GM18858 (cell line): ENCODE data around the gene RAD51B.

Source experiments
- ATAC-seq: cut with Tn5 transposase; IDR thresholded peaks from one replicate; pipeline ENCODE4 v1.9.1; 2021; ENCODE audit not compliant: unreplicated experiment

Gene RAD51B

DNA sequence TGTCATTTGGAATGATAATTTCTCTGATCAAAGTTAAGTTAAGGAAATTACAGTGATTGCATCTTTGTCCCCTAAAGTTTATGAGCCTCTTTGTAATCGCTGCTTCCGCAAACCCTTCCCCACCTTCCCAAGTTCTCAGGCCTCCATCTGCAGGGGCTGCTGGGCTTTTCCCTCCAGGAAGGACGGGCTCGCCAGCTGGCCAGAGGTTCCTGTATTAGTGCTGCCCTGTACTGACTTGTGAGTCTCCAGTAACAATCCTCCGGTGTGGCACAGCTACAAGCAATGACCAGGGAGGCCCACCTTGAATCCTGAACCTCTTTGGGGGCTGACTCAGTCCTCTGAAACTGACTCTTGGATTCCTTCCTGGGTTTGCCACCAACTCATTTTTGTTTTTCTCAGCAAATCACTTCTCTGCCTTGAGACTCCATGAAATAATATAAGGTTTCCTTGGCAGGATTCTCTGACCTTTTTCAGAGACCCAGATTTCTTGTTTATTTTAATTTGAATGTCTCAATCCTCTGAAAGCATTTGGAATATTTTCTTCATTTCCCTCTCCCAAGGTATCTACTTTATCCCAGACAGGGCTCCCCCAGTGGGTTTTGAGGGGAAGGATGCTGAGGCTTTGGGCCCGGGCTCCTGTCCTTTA, 574.7 kb downstream of the RAD51B start:
- ATAC-seq = no peak

DNA sequence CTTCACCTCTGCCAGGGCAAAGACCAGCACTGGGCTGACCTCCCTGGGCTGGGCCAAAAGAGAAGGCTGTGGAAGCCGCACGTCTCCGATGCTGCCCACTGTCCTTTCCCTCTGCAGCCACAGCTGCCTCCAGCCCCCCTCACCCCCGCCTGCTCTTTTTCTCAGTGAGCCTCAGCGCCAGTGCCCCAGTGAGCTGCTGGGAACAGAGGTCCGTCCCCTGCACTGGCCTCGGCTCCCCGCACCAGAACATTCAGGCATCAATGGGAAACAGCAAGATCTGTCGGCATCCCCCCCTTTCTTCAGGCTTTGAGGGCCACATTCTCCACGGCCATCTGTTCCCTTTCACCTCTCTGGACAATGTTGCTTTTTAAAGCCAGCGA, 575.2 kb downstream of the RAD51B start:
- ATAC-seq = no peak

DNA sequence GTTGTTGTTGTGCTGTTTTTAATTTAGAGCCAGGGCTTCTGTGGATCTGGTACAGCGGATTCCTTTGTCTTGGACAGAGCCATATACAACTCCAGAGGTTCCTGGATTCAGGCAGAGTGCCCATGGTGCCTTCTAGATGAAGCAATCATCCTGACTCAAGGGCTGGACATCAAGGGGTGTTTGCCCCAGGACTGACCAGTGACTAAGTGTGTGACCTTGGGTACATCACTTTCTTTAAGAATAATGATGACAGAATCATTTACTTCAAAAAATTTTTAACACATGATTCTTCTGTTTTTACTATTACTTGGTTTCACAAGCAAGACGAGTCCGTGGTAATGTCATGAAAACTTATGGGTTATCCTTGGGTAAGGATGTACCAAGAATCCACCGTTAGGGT, 576.0 kb downstream of the RAD51B start:
- no peak for ATAC-seq

DNA sequence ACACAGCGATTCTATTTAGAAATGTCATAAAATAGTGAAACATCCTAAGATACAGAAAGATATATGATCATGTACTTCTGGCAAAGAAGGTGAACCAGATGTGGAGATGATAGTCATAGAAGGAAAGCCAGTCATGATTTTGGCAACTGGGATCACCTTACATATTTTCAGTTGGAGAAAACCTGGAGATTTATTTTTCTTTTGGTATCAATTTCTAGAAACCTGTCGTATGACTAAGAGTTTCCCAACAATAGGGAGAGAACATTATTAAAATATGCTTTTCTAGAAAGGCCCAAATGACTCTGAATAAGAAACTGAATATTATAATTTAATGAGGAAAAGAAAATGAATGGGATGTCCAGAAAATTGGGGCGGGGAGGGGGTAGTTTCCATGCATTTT, 576.9 kb downstream of the RAD51B start:
- no peak for ATAC-seq

DNA sequence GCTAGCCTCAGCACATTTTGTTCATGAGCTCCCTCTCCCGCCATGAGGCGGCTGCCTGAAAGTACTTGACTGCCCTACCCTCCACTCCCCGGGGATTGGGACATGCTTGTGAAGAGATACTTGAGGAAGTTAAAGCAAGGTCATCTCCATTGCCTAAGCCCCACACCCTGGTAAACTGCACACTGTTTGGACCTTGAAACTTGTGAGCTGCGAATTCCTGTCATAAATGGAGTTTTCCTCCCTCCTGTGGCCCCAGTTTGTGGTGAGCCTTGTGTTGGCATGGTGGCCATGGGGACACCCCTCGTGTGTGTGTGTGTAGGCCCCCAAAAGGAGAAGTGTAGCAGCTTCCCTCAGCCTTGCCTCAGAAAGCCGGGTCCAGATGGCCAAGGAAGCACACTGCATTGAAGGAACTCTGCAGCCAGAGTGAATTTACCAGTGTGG, 577.8 kb downstream of the RAD51B start:
- no peak for ATAC-seq

DNA sequence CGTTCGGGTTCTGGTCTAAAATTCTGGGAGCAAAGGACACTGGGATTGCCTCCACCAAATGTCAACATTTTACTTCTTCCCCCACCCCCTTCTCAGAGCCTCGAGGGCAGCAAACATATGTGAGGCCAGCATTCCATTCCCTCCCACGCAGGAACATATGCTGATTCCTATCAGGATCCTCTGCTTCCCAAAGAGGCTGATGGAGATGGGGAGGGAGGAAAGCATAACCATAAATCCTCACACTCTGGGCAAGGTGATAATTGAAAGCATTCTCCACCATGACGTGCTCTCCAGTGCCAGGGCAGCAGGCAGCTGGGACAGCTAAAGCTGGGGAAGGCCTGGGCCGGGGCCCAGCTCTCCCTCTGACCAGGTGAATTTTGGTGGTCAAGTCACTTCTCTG, 578.2 kb downstream of the RAD51B start:
- no peak for ATAC-seq

DNA sequence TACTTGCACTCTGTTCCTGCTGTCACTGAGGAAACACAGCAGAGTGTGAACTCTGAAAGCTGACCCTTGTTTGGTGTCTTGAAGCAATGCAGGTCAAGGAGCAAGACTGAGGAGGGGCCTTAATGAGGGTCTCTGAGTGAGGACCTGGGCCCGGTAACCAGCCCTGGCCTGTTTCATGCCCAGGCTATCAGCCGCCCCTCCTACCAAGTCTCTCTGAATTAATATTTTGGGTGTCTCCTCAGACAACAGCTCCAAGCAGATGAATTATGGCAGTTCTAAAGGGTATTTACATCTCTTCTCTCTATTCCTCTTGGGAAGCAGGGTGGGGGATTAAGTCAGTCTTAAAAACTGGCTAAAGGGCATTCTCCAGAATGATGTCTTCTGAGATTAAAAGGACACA, 578.8 kb downstream of the RAD51B start:
- no peak for ATAC-seq

DNA sequence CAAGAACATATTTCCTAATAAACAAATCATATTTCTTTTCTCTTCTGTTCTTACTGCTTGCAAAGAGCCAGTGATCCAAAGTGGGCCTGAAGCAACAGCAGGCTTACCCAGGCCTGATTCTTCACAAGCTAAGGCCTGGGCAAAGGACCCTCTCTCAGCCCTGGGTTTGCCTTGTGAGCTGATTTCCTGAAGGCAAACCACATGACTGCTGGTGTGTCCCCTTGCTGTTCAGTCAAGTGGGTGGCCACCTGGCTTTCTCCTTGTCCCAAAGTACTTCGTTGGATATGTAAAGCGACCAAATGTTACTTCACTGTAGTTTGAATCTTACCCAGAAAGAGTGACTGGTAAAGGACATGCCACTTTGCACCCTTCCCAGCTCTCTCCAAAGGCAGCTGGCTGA, 580.4 kb downstream of the RAD51B start:
- no peak for ATAC-seq

DNA sequence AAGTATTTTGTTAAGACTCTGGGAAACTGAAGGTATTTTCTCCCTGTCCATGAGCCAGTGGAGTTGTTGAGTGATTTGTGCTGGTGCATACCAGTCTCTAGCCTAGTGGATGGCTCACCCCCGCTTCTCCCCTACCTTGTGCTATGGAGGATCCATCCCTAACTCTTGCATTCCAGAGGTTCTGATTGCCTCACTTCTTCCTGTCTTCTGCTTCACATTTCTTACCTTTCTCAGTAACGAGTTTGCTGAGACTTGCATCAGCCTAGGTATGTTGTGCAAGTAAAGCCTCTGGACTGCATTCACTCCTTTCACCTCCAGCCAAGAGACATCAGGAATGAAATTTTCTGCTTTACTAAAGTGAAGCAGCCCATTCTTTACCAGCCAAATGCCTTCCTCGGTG, 581.7 kb downstream of the RAD51B start:
- peak; percentile 9 for ATAC-seq

DNA sequence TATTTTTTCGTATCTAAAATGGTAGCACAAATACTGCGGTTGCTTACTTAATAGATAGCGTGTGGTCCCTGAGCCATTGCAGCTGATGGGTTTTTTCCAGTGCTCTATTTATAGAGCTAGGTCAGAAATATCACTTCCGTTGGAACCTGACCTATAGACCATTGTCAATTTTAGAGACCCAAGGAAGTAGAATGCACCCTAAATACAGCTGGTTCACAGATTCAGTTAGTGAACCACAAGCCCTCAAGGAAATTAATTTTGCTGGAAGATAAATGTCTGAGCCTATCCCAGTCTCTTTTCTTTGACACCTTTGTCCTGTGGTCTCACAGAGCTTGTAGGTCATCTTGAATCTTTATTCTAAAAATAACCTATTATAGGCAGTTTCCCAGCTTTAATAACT, 582.3 kb downstream of the RAD51B start:
- peak; percentile 55 for ATAC-seq

DNA sequence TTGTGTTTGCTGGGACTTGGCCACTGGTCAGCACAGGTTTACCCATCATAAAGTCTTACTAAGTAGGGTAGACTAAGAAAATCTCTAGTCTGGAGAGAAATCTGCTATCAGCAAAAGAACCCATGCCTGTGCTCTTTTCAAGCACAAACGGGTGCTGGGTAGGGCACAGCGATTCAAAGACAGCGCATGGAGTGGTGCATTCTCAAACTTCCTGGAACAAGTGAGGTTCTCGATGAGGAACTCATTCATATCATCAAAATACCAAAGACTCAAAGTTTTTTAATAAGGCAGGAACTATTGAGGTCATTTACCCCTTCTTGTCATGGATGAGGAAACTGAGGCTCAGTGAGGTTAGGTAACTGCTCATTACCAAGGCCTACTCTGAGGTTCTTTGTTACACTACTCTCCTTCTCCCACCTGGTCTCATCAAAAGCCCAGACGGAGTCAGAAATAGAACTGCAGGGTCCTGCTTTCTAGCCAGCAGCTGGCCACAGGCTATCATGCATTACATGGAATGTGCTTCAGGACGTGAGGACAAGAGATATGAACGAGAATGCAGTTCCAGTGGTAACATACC, 583.0 kb downstream of the RAD51B start:
- no peak for ATAC-seq

DNA sequence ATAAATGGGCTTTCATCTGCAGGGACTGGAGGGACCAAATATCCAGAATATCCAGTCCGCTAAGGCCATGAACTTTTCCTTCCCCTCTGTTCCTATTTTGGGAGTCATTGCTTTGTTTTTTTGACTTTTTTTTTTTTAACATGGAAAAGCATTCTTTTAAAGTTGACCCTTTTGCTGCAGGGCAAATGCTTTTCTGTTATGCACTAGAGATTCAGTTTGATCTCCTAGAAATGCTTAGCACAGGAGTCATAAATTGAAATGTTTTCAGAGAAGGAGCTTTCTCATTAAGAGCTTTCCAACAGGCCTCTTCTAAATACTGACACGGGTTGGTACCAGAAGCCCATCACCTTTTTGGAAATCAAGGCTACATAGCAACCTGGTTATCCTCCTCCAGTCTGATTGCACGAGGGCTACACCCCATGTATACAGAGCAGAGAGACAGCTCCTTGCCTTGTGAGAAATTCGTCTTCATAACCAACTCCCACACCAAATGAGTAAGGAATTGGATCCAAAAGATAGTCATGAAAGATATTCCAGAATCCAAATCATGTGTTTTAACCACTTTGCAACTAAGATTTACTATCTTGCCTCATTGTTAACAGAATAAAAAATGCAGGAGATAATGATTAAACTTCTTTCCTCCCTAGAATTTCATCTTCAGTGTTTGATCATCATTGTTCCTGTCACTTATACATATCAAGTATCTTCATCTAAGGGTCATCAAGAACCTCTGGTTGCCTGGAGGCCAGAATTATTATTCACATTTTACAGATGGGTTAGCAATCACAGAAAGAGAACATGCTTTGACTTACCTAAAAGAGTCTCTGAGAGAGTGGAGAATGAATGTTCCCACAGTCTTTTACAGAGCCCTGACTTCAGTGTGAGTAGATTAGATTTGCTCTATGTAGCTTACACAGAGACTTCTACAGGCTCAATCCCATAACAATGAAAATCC, 583.9 kb downstream of the RAD51B start:
- no peak for ATAC-seq

DNA sequence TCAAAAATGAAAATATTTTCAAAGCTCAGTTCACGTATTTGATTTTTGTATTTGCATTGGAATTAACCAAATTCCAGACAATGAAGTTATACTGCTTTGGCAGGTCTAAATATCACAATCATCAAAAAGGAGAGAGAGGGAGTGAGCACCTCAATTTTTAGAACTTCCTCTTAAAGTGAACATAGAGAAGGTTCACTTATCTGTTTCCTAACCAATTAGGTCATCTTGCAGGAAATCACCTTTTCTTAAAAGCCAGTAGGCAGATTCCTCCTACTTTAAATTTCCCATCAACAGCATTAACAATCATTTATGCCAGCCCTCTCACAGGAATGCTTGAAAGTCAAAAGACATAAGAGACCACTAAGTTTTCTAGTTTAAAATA, 584.6 kb downstream of the RAD51B start:
- no peak for ATAC-seq

DNA sequence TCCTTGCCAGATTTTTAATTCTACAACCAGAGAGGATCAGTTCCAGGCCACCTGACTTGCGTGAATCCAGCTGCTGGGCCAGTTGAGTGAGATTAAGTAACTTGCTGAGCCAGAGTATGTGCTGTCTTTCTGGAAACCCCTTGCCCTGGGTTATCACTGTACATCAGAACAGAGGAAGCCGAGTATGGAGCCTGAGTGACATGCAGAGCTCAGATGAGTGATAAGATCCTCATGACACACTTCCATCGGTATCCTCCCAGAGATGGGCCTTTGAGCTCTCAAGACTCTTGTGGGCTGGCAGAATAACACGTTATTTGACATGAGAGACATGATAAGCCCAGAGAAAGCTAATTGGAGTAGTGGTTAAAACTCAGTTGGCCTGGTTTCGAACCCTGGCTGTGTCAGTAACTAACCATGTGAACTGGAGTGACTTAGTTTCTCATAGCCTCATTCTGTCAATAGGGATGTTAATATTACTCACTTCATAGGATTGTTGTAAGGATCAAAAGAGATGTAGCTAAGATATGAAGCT, 585.1 kb downstream of the RAD51B start:
- no peak for ATAC-seq

DNA sequence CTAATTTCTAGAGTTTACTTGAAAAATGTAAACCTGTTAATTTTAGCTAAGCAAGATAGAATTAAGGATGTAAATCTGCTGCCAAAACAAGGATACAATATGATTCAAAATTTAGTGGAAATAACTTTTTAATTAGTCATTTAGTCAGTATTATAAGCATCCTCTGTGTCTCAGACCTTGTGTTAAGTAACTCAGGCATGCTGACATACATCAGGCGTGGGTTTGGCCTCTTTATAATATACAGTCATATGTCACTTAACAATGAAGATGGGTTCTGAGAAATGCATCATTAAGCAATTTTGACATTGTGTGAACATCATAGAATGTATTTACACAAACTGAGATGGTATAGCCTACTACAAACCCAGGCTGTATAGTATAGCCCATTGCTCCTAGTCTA, 586.4 kb downstream of the RAD51B start:
- no peak for ATAC-seq

DNA sequence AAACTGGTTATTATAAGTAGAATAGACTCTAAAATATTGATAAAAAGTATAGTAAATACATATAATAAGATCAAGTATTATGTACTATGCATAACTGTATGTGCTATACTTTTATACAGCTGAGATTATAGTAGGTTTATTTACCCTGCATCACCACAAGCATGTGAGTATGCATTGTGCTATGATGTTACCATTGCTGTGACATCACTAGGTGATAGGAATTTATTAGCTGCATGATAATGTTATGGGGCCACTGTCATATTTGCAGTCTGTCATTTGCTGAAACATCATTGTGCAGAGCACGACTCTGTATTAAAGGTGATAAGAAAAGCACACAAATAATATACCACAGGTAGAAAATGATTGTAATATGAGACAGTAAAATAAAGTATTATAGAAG, 587.7 kb downstream of the RAD51B start:
- ATAC-seq = no peak

DNA sequence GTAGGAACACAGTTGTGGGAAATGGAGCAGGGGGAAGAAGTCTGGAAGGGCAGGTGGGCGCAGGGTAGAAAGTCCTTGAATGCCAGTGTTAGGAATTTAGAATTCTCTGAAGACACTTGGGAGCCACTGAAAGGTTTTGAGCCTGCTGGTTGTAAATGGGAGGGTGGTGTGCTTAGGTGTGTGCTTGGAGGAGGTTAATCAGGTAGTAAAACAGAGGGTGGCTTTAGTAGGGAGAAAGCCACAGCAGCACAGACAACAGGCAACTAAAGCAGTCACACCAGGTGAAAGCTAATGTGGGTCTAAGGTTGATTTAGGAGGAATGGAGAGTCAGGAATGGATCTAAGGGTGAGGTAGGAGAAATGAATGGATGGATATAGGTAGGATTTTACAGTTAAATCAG, 588.2 kb downstream of the RAD51B start:
- ATAC-seq = no peak

DNA sequence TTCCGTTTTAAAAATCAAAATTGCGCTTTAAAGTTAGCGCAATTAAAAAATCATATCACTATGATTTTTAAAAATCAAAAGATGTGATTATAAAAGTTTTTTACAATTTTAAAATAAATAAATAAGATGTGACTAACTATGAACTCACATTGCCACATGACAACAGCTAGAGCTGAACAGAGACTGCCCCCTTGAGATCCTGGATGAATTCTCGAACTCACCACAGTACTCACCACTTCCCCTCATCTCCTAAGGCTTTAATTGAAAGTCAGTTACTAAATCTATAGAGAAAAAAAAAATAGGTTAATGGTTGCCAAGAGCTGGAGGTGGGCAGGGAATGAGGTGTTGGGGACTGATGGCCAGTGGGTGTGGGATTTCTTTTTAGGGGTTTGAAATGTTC, 589.1 kb downstream of the RAD51B start:
- no peak for ATAC-seq

DNA sequence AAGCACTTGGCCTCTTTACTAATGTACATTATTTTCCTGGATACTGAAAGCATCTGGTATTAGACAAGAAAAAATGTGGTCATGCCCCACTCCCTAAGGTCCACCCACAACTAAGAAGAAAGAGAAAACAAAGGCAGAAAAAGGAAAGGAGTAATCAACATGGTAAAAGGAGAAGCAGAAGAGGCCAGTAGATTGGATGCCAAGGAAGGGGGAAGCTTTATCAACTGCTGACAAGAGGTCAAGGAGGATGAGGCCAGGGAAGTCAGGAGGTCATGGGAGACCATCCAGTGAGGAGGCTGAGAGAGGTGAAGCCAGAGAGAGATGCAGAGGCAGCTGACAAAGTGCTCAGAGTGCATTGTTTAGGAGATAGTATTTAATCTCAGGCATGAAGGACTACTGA, 589.8 kb downstream of the RAD51B start:
- no peak for ATAC-seq

DNA sequence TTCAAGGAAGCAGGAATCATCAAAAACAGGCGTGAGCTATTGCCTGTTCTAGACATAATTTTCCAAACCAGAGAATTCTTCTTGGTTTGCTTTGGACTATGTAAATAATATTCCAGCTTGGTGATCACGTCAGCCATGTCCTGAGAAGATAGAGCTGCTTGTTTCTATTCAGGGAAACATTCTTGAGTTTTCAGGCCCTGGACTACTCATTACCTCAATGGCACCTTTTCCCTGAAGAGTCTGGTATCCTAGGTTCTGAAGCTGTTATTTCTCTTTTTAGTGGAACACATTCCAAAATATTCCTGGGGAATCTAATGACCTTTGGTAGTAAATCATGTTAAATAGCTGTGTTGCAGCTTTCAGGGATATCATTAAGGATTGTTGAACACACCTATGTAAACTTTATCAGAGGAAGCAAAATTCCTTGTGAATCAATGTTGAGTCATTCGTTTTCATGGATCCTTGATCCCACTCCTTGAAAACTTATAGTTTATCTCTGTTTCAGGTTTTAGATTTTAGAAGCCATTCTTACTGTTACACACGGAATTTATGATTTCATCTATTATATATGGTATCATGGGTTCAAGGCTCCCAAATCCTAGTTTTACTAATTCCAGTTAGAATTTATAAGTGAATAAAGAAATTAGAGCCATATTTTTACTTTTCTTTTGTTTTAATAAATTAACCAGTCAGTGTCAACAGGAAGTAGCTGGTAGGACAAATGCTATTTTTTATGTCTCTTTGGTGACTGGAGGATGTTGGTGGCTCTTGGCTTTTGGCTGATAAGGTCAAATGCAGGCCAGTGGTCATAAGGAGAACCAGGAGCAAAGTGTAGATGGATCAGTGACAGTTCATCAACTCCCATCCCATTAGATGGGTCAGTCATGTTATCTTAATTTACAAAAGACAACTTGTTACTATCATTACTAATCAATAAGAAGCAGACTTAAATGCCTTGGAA, 593.2 kb downstream of the RAD51B start:
- ATAC-seq = no peak

DNA sequence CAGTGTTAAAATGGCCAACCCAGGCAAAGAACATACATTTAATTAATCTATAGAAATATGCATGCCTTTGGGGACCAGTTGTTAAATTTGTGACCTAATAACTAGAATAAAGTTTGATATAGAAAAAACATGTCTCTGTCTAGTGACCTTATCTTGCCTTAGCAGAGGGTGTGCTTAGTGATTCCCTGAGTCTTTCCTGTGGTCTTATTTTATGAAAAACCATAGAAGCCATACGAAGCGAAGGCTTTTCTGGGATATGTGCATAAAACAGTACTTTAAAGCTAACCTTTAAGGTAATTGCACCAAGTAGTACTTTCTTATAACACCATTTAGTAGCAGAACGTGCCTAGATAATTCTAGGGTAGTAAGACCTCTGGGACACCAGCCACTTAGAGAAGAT, 593.9 kb downstream of the RAD51B start:
- no peak for ATAC-seq
